ENCODE results near the gene BCAN.

Gene BCAN

DNA sequence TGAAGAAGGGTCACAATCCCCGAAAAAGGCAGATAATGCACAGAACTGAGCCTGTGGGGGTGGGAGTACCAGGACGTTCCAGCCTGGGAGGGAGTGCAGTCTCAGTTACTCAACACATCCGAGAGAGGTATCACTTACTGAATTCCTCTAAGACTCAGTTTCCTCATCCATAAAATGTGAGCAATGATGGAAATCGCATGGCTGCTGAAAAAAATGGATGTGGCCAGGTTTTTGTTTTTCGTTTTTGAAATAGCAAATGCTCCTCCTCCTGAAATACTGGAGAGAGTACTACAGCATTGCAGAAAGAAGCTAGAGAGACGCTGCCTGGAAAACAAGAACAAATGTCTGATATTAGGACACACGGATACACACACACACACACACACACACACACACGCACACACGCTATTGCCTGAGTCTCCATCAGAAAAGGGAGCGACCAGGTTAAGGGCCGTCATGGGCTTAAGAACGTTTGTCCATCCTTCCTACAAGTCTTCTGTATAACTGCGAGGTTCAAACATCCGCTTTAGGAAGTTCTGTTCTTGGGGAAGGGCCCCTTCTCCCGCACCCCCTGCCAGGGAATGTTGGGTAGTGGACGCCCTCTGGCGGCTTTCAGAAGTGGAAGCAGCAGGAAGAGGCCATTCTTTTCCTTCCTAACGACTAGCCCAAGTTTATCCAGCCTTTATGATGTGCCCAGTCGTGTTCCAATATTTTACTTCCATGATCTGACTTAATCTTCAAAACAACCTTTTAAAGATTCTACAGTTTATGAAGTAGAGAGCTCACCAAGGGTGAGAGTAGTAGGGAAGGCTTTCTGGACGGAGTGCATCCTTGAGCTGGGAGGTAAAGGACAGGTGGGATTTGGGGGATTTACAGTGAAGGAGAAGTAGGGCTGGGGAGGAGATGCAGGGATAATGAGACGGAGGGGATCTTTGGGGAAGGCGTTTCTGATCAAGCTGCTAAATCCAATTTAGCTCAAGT is 36.0 kb downstream of the BCAN start:
- no peak for DNase-seq

GRCh38 chr1:156680056-156680455 is 38.1 kb downstream of the BCAN start:
- DNase-seq: no peak

GRCh38 chr1:156681196-156681960 is 39.5 kb downstream of the BCAN start:
- DNase-seq: no peak

DNA sequence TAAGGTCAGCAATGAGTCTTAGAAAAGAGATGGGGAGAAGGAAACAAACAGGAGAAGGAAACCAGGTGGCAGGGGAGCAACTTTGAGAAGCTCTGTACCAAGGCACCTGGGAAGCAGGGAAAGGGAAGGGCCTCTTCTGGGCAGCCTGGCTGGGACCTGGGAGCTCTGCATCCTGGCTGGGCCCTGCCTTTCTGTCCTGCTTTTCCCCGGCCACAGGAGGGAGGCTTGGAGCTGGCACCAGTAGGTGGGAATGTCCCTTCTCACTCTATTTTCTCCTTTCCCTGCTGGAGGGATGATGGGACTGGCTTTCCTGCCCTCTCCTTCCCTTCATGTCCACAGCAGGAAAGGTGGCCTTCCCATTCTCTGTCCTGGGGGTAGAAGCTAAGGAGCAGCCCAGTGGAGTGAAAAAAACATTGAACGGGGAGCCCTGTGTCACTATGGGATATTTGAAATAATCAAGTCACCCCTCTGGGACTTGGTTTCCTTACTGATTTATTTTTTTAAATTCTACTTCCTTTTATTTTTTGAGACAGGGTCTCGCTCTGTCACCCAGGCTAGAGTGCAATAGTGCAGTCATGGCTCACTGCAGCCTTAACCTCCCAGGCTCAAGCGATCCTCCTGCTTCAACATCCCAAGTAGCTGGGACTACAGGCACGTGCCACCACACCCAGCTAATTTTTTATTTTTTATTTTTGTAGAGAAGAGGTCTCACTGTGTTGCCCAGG is 40.4 kb downstream of the BCAN start:
- no peak for DNase-seq

- DNase-seq: no peak
These were observed 42.4 kb downstream of the BCAN start for GRCh38 chr1:156684227-156684782.

- DNase-seq: no peak
These were observed 47.4 kb downstream of the BCAN start for GRCh38 chr1:156689035-156689952.

- DNase-seq: no peak
These were observed 48.2 kb downstream of the BCAN start for GRCh38 chr1:156689953-156690674.

- DNase-seq: no peak
These were observed 48.7 kb downstream of the BCAN start for GRCh38 chr1:156690675-156691036.

GRCh38 chr1:156691191-156691590 is 49.3 kb downstream of the BCAN start:
- no peak for DNase-seq

DNA sequence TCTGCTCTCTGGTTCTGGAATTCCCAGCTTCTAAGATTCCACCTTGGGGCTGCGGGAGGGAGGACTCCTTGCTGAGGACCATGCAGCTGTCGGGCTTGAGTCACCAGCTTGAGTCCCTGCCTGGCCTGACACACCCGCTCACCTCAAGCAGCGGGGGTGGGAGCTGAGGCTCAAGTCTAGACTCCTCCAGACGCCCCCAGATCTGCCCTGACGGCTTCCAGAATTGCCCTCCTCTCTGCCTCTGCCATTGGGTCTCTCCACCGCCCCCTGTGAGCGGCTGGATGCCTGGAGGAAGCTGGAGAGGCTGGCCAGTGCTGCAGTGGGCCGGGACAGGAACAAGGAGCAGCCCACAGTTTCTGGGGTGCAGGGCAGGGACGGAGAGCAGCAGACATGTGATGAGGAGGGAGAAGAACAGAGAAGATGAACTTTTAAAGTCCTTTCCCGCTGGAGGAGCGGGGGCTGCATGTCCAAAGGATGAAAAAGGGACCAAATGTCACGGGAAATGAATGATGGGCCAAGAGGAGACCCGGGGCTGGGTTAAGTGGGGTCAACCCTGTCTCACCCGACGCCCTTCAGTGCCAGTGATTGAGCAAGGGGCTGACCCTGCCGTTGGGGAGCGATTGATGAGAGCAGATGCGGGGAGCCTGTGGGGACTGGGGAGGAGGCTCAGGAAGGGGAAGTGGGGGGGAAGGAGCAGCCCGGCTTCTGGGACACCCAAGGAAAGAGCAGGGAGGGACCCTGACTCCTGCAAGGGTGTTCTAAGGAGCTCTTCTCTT is 49.9 kb downstream of the BCAN start:
- DNase-seq: no peak

DNA sequence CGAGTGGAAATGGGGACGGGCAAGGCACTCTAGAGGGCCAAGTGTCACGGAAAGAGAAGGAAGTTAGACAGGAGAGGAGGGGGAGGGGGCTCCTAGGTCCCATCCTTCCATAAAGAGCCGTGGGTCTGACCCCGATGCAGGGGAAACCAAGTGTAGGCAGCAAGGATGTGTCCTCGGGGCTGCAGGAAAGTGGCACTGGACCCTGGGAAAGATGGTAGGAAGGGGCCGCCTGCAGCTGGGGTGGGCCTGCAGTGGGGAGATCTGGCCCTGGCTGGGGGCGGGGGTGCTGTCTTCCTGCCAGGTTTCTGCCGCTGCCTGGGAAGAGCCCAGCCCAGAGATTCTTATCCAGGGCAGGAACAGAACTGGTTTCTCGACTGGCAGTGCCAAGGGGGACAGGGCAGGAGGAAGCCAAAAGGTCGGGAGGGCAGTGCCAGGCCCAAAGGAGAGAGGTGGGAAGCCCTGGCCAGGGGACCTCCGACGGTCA is 50.6 kb downstream of the BCAN start:
- no peak for DNase-seq

DNA sequence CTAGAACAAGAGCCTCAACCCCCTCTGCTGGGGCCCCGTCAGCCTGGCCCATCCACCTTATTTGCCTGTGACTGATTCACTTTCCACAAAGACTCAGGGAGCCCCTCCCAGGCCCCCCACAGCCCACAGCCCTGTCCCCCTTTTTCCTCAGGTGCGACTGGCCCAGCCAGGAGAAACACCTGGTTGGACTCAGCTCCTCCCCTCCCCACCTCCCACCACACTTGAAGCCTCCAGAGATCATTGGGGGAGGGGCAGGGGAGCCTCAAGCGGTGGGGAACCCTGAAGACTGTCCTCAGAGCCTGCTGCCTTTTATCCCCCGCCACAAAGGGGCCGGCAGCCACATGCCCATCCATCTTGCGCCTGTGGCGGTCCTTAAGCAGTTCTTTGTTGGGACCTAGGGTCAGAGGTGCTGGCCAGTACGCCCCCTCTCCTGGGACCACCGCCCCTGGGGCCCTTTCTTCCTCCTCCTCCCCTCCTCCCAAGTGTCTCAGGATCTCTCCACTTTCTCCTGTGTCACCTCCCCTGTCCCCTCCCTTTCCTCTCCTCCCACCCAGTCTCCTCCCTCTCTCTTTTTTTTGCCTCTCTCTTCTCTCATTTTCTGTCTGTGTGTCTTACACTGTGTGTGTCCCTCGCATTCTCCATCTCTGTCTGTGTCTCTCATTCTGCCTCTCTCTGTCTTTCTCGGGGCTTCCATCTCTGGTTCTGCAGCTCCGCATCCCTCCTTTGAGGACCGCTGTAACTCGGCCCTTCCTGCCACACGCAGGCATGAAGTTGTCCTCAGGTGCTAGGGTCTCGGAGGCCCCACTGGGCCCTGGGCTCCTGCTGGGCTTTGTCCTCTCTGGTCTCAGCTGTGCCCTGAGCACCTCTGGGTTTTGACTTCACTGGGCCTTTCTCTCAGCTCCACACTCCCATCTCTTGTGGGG is 51.3 kb downstream of the BCAN start:
- no peak for DNase-seq

- no peak for DNase-seq
These were observed 52.2 kb downstream of the BCAN start for GRCh38 chr1:156693848-156694689.

GRCh38 chr1:156694690-156694962 is 52.7 kb downstream of the BCAN start:
- no peak for DNase-seq

- no peak for DNase-seq
These were observed 54.8 kb downstream of the BCAN start for GRCh38 chr1:156696755-156697154.

DNA sequence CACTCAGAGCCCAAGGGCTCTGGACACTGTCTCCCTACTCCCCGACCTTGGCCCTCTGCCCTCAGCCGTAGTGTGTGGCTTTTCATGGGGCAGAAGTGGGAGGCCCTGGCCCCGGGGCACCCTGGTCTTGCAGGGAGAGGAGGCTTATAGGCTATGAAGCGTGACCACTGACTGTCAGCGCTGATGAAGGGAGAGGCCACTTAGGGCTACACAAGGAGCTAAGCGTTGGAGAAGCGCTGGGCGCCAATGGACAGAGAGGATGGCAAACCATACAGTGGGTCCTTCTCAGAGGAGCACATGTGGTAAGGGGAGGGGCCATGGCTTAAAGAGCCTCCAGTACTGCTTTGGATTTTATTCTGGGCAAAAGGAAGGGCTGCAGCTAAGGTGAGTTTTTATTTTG is 55.6 kb downstream of the BCAN start:
- no peak for DNase-seq

GRCh38 chr1:156698995-156699394 is 57.1 kb downstream of the BCAN start:
- no peak for DNase-seq

Measured in cortex of kidney (tissue), 1 donor.